DOHH2 (cell line): ENCODE measurements around the gene RNF168.
"Not testable (repeated sequence)": the region's sequence is repeated elsewhere in the genome, so short reads cannot be mapped to it uniquely, and the experiment has no call there.

Experiments used
- EZH2phosphoT487 ChIP-seq: fragments of 200-600 bp; sonication (generic); IDR thresholded peaks from 2 replicates; pipeline ENCODE4 v1.6.1; 2017; ENCODE audit warnings: borderline replicate concordance, mild to moderate bottlenecking, antibody characterized with exemption, low read length, moderate library complexity, mixed read lengths
- TF ChIP-seq, protein P1 (sequence below): fragments of 200-600 bp; sonication (generic); IDR thresholded peaks from one replicate; pipeline ENCODE4 v1.5.1; 2014; ENCODE audit warnings: antibody characterized with exemption, mild to moderate bottlenecking, low read depth, low read length; ENCODE audit not compliant: poor library complexity, severe bottlenecking

- TF ChIP-seq, protein P1, sequence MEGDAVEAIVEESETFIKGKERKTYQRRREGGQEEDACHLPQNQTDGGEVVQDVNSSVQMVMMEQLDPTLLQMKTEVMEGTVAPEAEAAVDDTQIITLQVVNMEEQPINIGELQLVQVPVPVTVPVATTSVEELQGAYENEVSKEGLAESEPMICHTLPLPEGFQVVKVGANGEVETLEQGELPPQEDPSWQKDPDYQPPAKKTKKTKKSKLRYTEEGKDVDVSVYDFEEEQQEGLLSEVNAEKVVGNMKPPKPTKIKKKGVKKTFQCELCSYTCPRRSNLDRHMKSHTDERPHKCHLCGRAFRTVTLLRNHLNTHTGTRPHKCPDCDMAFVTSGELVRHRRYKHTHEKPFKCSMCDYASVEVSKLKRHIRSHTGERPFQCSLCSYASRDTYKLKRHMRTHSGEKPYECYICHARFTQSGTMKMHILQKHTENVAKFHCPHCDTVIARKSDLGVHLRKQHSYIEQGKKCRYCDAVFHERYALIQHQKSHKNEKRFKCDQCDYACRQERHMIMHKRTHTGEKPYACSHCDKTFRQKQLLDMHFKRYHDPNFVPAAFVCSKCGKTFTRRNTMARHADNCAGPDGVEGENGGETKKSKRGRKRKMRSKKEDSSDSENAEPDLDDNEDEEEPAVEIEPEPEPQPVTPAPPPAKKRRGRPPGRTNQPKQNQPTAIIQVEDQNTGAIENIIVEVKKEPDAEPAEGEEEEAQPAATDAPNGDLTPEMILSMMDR: not testable (repeated sequence)
- TF ChIP-seq EZH2phosphoT487: not testable (repeated sequence)
These were observed 8.3 kb upstream of the RNF168 start for GRCh38 chr3:196511646-196512425.
